Right lung (tissue), 5 donors: ENCODE data around the gene REXO1. TPM values are rescaled to one million over a fixed set of nuclear protein-coding genes. Genes with fewer than 3 reads are reported as not detected.
A peak's percentile ranks its signal among the peaks of the same experiment; 100 is the strongest.

Experiments used
- DNase-seq, 2 donors: peaks; one replicate each; pipeline ENCODE4 v3.0.0-alpha.2; 2013
- polyA plus RNA-seq, 5 donors: library from polyadenylated mRNA; unstranded; fragments of 120-200 nt; gene quantifications; one replicate each; pipeline versions ENCODE4 v1.2.1 to v1.2.3, GENCODE V29; 2013; ENCODE audit warnings: inconsistent platforms in 1 of 5, low replicate concordance in 1 of 5; ENCODE audit not compliant: insufficient read length in 5 of 5, insufficient read depth in 1 of 5

The REXO1 gene
- polyA plus RNA-seq, 5 donors: 14.3 to 29.4 (median 21.7) TPM

GRCh38 chr19:1851654-1852580, 3.6 kb upstream of the REXO1 start:
- DNase-seq: peak; percentile 67 to 71

GRCh38 chr19:1850809-1851653, 2.7 kb upstream of the REXO1 start:
- DNase-seq: no peak

GRCh38 chr19:1849886-1850398, 1.7 kb upstream of the REXO1 start:
- no peak for DNase-seq

GRCh38 chr19:1849132-1849474, 820 bp upstream of the REXO1 start:
- no peak for DNase-seq

- no peak for DNase-seq
These were observed 442 bp downstream of the REXO1 start for GRCh38 chr19:1847684-1848398.

- no peak for DNase-seq
These were observed 967 bp downstream of the REXO1 start for GRCh38 chr19:1847348-1847683.

- DNase-seq: no peak
These were observed 1.6 kb downstream of the REXO1 start for GRCh38 chr19:1846517-1847204.

GRCh38 chr19:1845642-1846041, 2.6 kb downstream of the REXO1 start:
- DNase-seq: no peak

GRCh38 chr19:1845125-1845515, 3.2 kb downstream of the REXO1 start:
- no peak for DNase-seq

- no peak for DNase-seq
These were observed 3.7 kb downstream of the REXO1 start for GRCh38 chr19:1844513-1845124.

- DNase-seq: no peak
These were observed 4.5 kb downstream of the REXO1 start for GRCh38 chr19:1843646-1844394.

GRCh38 chr19:1843116-1843515, 5.2 kb downstream of the REXO1 start:
- no peak for DNase-seq

- no peak for DNase-seq
These were observed 6.9 kb downstream of the REXO1 start for GRCh38 chr19:1841209-1841924.

GRCh38 chr19:1840541-1841115, 7.7 kb downstream of the REXO1 start:
- no peak for DNase-seq

GRCh38 chr19:1839658-1840540, 8.4 kb downstream of the REXO1 start:
- DNase-seq: no peak

- no peak for DNase-seq
These were observed 10.6 kb downstream of the REXO1 start for GRCh38 chr19:1837625-1838105.

GRCh38 chr19:1837222-1837565, 11.1 kb downstream of the REXO1 start:
- DNase-seq: no peak
